Testis (tissue), 3 donors: ENCODE results near the gene ANO9. TPM values are rescaled to one million over a fixed set of nuclear protein-coding genes. Genes with fewer than 3 reads are reported as not detected.

ENCODE experiments used
- DNase-seq: peaks from one replicate; pipeline ENCODE4 v3.0.0-alpha.2; 2019
- H3K27ac ChIP-seq, 2 donors: fragments of 200-600 bp; sonication (generic); one replicate each; pipeline ENCODE4 v1.5.1; 2019
- H3K27me3 ChIP-seq: fragments of 200-600 bp; sonication (generic); one replicate; pipeline ENCODE4 v1.5.1; 2019
- H3K36me3 ChIP-seq: fragments of 200-600 bp; sonication (generic); one replicate; pipeline ENCODE4 v1.5.1; 2017; ENCODE audit warnings: low read depth; ENCODE audit errors: missing control alignments
- H3K4me1 ChIP-seq: fragments of 200-600 bp; sonication (generic); one replicate; pipeline ENCODE4 v1.5.1; 2019
- H3K4me3 ChIP-seq, 2 donors: fragments of 200-600 bp; sonication (generic); one replicate each; pipeline ENCODE4 v1.5.1; 2017 to 2019
- H3K9me3 ChIP-seq: fragments of 200-600 bp; sonication (generic); one replicate; pipeline ENCODE4 v1.5.1; 2017
- CTCF ChIP-seq, 3 experiments: fragments of 450-650 bp in 2 of 3; fragments of 200-600 bp in 1 of 3; sonication (generic) in 1 of 3; IDR thresholded peaks; one replicate each; pipeline ENCODE4 v1.5.1; 2016 to 2019; ENCODE audit warnings: antibody characterized with exemption in 3 of 3, mild to moderate bottlenecking in 2 of 3, moderate library complexity in 1 of 3
- POLR2A ChIP-seq: fragments of 450-650 bp; IDR thresholded peaks from one replicate; pipeline ENCODE4 v1.6.1; 2017; ENCODE audit warnings: antibody characterized with exemption, mild to moderate bottlenecking, moderate library complexity
- WGBS, 2 donors: methylation state at CpG; one replicate each; pipeline ENCODE4 v1.1.5; 2018; 5-methylcytosine and 5-hydroxymethylcytosine counted together
- intact Hi-C: fragments of 100-400 bp; cut with DNase I; formaldehyde crosslinking; loops from one replicate; pipeline ENCODE4 v1.15.1; 2023; ENCODE audit warnings: low total_unique reads
- polyA plus RNA-seq: library from polyadenylated mRNA; stranded (reverse); fragments of 350-450 nt; fragmentation: Illumina TruSeq; extraction: RNeasy Lipid Tissue Mini Kit (QIAGEN cat#74804); gene quantifications from one replicate; pipeline ENCODE4 v1.2.3, GENCODE V29; 2014; ENCODE audit warnings: low read depth, low replicate concordance; ENCODE audit not compliant: insufficient read depth
- total RNA-seq, 2 donors: library from RNA; depleted of rRNA; stranded (reverse); fragments of >200 nt; gene quantifications; one replicate each; pipeline ENCODE4 v1.2.3, GENCODE V29; 2016

Gene ANO9
- total and polyA plus RNA-seq, 3 donors from 2014 or later, result 1.6 to 2.9 (median 1.9) TPM

GRCh38 chr11:409008-409599 is 32.7 kb downstream of the ANO9 start:
- no peak for TF ChIP-seq CTCF (IDR thresholded peaks at IDR 0.05)
- TF ChIP-seq POLR2A, result no peak
- no peaks in the 10 kb centered on the region for H3K9me3 ChIP-seq

GRCh38 chr11:408154-409007 is 33.4 kb downstream of the ANO9 start:
- Histone ChIP-seq H3K4me3 (no peak overlapping the region), H3K27ac (no peak overlapping the region), H3K9me3 (no peaks in the 10 kb centered on the region), H3K4me1 (peaks cover 11% of the 10 kb centered on the region), H3K36me3 (no peaks in the 10 kb centered on the region), H3K27me3 (no peaks in the 10 kb centered on the region)
- TF ChIP-seq CTCF (IDR thresholded peaks at IDR 0.05) (no peak), POLR2A (no peak)
- no peak for DNase-seq
- WGBS, 2 donors, result 83 to 89% methylated on average over 5 to 15 of the region's 15 CpGs
- intact Hi-C loops, result no loop called here

More at GRCh38 chr11:409008-409599, 32.7 kb downstream of the ANO9 start:
- 89 to 96% methylated on average over 3 to 7 of the region's 7 CpGs for WGBS, 2 donors
- H3K27me3 ChIP-seq, result no peaks in the 10 kb centered on the region
- no peak overlapping the region for H3K4me3 ChIP-seq
- peaks cover 11% of the 10 kb centered on the region for H3K4me1 ChIP-seq
- H3K27ac ChIP-seq, result no peak overlapping the region
- intact Hi-C loops, result no loop called here
- H3K36me3 ChIP-seq, result no peaks in the 10 kb centered on the region
- DNase-seq, result no peak

- Histone ChIP-seq H3K36me3 (no peaks in the 10 kb centered on the region), H3K27ac (no peak overlapping the region), H3K4me1 (peaks cover 8% of the 10 kb centered on the region), H3K4me3 (peak overlapping the region in 1 of 2 donors; percentile 26), H3K27me3 (no peaks in the 10 kb centered on the region), H3K9me3 (no peaks in the 10 kb centered on the region)
- no peak for DNase-seq
- no peak for TF ChIP-seq POLR2A
- TF ChIP-seq CTCF (IDR thresholded peaks at IDR 0.05), result no peak
- WGBS, 2 donors, result 46 to 100% methylated on average over 1 to 28 of the region's 28 CpGs
- intact Hi-C loops, result no loop called here
Observed at GRCh38 chr11:407651-408123, 34.1 kb downstream of the ANO9 start.

DNA sequence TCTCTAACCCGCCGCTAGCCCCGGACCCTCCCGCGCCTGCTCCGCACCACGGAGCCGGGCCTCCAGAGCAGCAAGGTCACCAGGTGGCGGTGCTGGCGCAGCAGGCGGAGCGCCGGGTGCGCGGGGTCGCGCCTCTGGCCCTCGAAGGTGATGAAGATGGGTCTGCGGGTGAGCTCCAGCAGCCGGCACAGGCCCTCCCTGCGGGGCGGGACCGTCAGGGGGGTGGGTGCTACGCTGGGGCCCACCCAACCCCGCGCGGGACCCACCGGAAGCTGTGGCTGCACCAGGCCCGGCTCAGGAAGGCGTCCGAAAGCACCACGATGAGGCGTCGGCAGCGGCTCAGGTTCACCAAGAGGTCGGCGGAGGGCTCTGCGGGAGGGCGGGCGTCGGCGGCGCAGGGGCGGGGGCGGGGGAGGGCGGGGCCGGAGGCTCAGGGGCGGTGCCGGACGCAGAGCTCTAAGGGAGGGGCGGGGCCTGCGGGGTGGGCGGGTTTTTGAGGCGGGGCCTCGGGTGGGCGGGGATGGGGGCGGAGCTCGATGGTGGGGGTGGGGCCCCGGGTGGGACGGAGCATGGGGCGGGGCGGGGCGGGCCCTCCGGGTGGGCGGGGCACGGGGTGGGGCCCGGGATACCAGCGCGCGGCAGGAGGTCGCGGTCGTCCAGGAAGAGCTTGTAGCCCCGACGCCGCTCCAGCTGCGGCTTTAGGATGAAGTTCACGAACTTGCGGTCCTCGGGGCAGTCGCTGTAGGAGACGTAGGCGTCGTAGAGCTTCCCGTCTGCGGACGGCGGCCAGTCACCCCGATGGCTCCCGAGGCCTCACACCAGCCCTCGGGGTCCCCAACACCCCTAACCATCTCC is 34.8 kb downstream of the ANO9 start:
- 4 to 13% methylated on average over 14 to 68 of the region's 91 CpGs for WGBS, 2 donors
- no peaks in the 10 kb centered on the region for H3K27me3 ChIP-seq
- no peaks in the 10 kb centered on the region for H3K9me3 ChIP-seq
- intact Hi-C loops, result no loop called here
- peak; percentile 72 for DNase-seq
- H3K27ac ChIP-seq, result peak overlapping the region; percentile 39 to 65
- H3K4me1 ChIP-seq, result peaks cover 8% of the 10 kb centered on the region
- peak in 2 of 3 experiments; percentile 6 to 16 for TF ChIP-seq CTCF (IDR thresholded peaks at IDR 0.05)
- TF ChIP-seq POLR2A, result no peak
- peak overlapping the region; percentile 57 to 77 for H3K4me3 ChIP-seq
- no peaks in the 10 kb centered on the region for H3K36me3 ChIP-seq
